Kidney epithelial cell (primary cell): ENCODE measurements around the gene LMBR1. TPM values are rescaled to one million over a fixed set of nuclear protein-coding genes. Genes with fewer than 3 reads are reported as not detected.
"Not testable (repeated sequence)": the region's sequence is repeated elsewhere in the genome, so short reads cannot be mapped to it uniquely, and the experiment has no call there.

Source experiments
- DNase-seq: peaks from one replicate; pipeline ENCODE4 v3.0.0-alpha.2; 2010; ENCODE audit warnings: low read depth
- H3K27me3 ChIP-seq: 2 replicates; pipeline ENCODE4 v1.6.0; 2011; ENCODE audit warnings: low read length; ENCODE audit not compliant: control insufficient read depth, insufficient read depth
- H3K36me3 ChIP-seq: 2 replicates; pipeline ENCODE4 v1.5.1; 2011; ENCODE audit warnings: low read length; ENCODE audit not compliant: control insufficient read depth, insufficient read depth
- H3K4me3 ChIP-seq: 2 replicates; pipeline ENCODE4 v1.5.1; 2011; ENCODE audit warnings: low read depth, mild to moderate bottlenecking, control low read depth, low read length
- CTCF ChIP-seq: IDR thresholded peaks from 2 replicates; pipeline ENCODE4 v1.5.1; 2011; ENCODE audit warnings: mild to moderate bottlenecking, moderate library complexity, low read length, control low read depth, inconsistent platforms; ENCODE audit not compliant: insufficient read depth, poor library complexity, severe bottlenecking
- total RNA-seq: library from RNA; depleted of rRNA; stranded (reverse); fragments of >200 nt; gene quantifications from 2 replicates; pipeline ENCODE4 v1.2.3, GENCODE V29; 2015

Gene LMBR1
- total RNA-seq, 1 donor from 2014 or later = 47.3 TPM

GRCh38 chr7:156932006-156932405 lies 39.0 kb upstream of the LMBR1 start:
- no peak for DNase-seq
- TF ChIP-seq CTCF = no peak

DNA sequence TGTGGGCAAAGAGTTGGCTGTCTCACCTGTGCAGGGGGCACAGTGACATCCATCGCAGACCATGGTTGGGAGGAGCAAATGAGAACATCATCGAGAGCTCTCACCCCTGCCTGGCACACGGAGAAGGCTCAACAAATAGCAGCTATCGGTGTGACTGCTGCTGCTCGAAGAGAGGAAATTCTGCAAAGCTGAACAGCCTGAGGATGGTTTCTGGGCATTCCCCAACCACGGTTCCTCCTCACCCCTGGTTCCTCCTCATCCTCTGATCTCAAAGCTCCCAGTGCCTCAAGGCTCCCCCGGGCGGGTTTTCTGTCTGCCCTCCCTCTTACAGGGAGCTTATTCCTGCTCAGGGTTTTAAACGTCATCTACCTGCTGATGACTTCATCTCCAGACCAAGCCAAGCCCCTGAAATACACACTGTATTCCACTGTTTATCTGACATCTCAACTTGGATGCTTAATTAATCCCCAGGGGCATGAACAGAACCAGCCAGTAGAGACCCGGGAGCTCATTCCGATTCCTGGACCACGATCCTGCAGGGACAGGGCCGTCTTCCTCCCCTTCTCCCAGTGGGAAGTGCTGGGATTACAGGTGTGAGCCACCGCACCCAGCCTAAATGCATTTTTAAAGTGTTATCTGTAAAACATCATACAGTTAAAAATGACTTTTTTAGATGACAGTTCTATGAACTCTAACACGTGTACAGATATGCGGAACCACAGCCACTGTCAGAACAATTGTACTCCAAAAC lies 37.0 kb upstream of the LMBR1 start:
- H3K27me3 ChIP-seq = no peaks in the 10 kb centered on the region
- TF ChIP-seq CTCF = no peak
- H3K36me3 ChIP-seq = no peaks in the 10 kb centered on the region
- no peak for DNase-seq
- H3K4me3 ChIP-seq = no peak overlapping the region

More at GRCh38 chr7:156932006-156932405, 39.0 kb upstream of the LMBR1 start:
- Histone ChIP-seq H3K27me3 (no peaks in the 10 kb centered on the region), H3K4me3 (no peak overlapping the region), H3K36me3 (no peaks in the 10 kb centered on the region)

DNA sequence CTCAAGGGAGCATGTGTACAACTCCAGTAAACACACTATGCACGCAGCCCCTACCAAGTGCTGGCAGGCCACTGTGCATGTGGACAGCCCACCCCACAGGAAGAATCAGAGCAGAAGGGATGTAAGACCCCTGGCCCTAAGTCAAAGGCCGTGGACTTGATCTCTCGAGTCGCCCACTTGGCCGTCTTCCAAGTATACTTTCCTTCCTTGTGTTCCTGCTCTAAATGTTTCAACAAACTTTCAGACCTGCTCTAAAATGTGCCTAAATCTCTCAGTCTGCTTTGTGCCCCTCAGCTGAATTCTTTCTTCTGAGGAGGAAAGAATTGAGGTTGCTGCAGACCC lies 35.4 kb upstream of the LMBR1 start:
- no peak for DNase-seq
- no peaks in the 10 kb centered on the region for H3K27me3 ChIP-seq
- H3K36me3 ChIP-seq = no peaks in the 10 kb centered on the region
- H3K4me3 ChIP-seq = no peak overlapping the region
- no peak for TF ChIP-seq CTCF

GRCh38 chr7:156927571-156928405 lies 34.8 kb upstream of the LMBR1 start:
- no peaks in the 10 kb centered on the region for H3K36me3 ChIP-seq
- no peak for TF ChIP-seq CTCF
- DNase-seq = no peak
- no peak overlapping the region for H3K4me3 ChIP-seq
- no peaks in the 10 kb centered on the region for H3K27me3 ChIP-seq

- not testable (repeated sequence) for H3K36me3 ChIP-seq, H3K27me3 ChIP-seq, DNase-seq, H3K4me3 ChIP-seq
Measured at GRCh38 chr7:156925821-156926220, 32.8 kb upstream of the LMBR1 start.

DNA sequence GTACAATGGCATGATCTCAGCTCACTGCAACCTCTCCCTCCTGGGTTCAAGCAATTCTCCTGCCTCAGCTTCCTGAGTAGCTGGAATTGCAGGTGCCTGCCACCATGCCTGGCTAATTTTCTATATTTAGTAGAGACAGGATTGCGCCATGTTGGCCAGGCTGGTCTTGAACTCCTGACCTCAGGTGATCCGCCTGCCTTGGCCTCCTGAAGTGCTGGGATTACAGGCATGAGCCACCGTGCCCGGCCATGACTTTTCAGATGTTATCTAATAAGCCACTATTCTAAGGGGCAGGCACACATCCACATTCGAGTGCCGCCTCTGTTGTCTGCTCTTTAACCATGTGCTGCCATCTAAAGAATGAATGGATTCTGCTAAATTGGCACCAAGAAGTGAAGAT lies 29.3 kb upstream of the LMBR1 start:
- not testable (repeated sequence) for H3K4me3 ChIP-seq, H3K27me3 ChIP-seq, DNase-seq, H3K36me3 ChIP-seq

GRCh38 chr7:156920487-156921373 lies 27.7 kb upstream of the LMBR1 start:
- H3K4me3 ChIP-seq, H3K27me3 ChIP-seq: not testable (repeated sequence)

More at GRCh38 chr7:156920487-156921373, 27.7 kb upstream of the LMBR1 start:
- not testable (repeated sequence) for DNase-seq, H3K36me3 ChIP-seq
